ENCODE results near the gene CTTNBP2.

Gene CTTNBP2

DNA sequence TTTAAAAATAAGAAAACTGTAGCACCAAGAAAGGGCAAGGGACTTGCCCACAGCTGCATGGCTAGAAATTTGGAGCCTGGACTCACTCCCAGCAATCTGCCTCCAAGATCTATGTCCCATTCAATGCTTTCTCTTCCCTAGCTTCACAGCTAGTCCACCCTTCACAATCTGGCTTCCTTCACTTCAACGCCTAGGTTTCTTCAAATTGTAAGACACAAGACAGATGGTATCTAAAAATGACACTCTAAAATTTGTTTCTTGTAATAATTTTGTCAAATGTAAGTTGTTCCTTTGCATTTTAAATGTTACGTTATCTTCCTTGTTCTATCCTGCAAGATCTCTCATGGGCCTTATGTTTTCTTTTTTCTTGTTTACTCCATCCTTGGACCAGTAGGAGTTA, 48.6 kb downstream of the CTTNBP2 start:
- no peak for DNase-seq

GRCh38 chr7:117819558-117819957, 53.7 kb downstream of the CTTNBP2 start:
- no peak for DNase-seq

GRCh38 chr7:117818232-117818631, 55.0 kb downstream of the CTTNBP2 start:
- no peak for DNase-seq

GRCh38 chr7:117816727-117817126, 56.5 kb downstream of the CTTNBP2 start:
- no peak for DNase-seq

DNA sequence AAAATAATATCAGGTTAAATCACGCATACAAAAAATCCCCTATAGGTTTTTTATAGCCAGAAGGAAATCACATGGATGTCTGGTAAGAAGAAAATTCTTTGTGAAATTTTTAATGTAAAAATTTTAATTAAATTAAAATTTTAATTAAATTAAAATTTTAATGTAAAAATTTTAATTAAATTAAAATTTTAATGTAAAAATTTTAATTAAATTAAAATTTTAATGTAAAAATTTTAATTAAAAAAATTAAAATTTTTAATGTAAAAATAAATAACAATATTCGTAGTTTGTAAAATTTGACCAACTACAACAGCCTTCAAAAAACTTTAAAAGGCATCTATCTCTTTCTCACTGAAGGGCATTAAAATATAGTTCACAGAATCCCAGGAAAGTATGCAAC, 61.5 kb downstream of the CTTNBP2 start:
- DNase-seq = no peak

DNA sequence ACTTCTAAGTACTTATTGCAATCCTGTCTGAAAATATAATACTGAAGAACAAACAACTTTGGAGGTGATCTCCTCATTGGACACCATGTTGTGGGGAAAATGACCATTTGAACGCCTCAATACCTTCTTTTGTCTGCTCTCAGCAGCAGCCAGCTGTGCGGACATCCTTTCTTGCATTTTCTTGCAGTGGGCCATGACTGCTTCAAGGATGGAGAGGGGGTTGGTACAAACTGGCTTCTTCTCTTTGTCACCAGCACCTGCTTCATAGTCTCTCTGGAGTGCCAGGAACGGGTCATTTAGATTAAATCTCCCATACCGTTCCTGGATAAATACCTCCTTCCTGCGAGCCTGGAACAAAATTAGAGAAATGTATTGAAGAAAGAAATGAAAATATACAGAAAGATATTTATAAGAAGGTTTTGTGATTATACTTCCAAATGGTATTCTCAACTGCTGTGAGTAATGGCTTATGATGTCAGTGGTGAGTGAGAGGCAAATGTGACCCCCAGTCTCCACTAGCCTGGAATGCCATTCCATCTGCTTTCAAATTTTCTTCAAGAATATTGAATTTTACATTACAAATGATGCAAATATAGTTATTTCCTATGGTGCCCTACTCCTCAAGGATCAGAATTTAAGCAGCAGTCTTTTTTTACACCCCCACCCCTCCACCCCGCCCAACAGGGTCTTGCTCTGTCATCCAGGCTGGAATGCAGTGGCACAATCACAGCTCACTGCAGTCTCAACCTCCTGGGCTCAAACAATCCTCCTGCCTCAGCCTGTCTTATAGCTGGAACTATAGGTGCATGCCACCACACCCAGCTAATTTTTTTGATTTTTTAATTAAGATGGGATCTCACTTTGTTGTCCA, 62.4 kb downstream of the CTTNBP2 start:
- no peak for DNase-seq

GRCh38 chr7:117809958-117810357, 63.3 kb downstream of the CTTNBP2 start:
- no peak for DNase-seq

DNA sequence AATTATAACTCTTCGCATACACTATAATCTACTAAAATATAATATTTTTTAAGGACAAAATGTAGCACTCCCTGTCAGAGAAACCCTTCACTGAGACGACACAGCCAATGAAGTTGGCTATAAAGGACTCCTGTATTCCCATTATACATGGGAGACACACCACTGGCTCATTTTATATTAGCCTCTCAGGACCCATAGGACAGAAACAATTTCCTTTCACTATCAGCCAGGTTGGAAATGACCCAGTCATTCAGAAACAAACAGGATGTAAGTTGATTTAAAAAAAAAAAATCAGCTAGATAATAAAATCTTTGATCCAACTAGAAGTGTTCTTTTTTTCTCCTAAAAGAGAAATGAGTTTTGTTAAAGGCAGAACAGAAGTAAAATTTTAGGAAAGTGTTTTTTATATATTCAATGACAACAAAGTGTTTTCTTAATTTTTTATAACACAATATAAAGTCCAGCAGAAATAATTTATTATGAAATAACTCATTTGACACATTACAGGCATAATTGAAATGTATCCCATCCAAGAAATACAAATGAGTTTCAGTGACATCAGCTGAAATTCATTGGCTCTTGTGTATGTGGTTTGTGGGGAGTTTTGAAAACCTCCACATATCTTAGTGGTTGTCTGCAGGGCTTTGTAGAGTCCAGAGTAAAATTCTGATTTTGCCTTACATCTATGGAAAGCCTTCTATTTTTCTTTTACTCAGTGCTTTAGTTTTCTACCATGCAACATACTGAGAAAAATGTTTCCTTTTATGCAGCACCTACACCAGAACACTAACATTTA, 64.1 kb downstream of the CTTNBP2 start:
- no peak for DNase-seq

DNA sequence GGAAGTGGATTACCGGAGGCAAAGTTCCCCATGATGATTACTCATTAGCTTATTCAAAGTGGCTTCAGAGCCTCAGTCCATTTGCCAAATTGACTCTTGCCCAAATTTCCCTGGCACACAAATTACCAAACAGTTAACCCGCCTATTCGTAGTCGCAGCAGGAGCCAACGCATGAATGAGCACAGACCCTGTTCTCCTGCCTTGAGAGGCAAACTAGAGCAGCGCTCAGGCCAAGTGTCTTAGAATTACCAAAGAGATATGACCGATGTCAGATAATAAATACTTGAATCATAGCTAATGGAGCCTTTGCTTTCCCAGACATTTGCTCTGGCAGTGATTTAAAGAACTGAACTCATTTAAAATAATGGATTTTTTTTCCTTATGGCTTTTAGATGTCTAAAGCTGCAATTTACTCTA, 64.9 kb downstream of the CTTNBP2 start:
- DNase-seq = no peak

GRCh38 chr7:117807676-117808075, 65.6 kb downstream of the CTTNBP2 start:
- DNase-seq = no peak

GRCh38 chr7:117806011-117806410, 67.2 kb downstream of the CTTNBP2 start:
- DNase-seq = no peak

DNA sequence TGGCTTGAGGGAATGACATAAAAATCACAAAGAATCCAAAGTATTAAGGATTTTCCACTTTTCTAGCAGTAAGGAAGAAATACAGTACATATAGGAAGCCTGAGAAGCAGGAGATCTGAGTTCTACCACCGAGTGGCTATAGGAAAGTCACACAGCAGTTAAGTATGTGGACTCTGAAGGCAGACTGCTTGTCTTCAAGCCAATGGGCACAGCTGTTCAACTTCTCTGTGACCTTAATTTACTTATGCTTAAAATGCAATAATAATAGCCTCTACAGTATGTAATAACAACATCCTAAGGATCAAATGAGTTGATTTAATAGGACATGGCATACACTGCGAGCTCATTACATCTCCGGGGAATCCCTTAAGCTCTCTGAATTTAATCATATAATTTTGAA, 68.0 kb downstream of the CTTNBP2 start:
- DNase-seq = no peak

- DNase-seq = no peak
Observed at GRCh38 chr7:117803476-117803875, 69.8 kb downstream of the CTTNBP2 start.

DNA sequence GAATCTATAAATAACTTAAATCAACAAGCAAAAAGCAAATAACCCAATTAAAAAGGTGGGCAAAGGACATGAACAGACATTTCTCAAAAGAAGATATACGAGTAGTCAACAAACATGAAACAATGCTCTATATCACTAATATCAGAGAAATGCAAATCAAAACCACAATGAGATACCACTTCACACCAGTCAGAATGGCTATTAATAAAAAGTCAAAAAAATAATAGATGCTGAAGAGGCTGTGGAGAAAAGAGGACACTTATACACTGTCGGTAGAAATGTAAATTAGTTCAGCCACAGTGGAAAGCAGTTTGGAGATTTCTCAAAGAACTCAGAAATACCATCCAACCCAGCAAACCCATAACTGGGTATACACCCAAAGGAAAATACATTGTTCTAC, 70.6 kb downstream of the CTTNBP2 start:
- DNase-seq = no peak

GRCh38 chr7:117800841-117801240, 72.4 kb downstream of the CTTNBP2 start:
- no peak for DNase-seq

DNA sequence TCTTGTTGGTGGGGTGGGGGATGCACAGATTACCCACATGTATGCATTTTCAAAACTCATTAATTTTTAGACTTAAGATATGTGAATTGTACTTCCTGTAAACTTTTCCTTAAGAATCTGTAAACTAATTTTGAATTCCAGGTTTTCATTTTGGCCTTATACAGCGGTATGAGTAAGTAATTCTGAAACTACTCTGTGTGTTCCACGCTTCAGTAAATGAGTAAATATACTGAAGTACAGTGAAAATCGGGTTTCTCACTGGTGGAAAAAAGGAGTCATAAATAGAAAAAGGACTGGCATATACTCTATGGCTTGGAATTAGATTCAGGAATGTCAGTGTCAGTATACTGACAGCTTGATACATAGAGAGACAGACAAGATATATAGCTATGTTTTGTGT, 72.8 kb downstream of the CTTNBP2 start:
- DNase-seq = no peak

- no peak for DNase-seq
Observed at GRCh38 chr7:117796889-117797288, 76.4 kb downstream of the CTTNBP2 start.

DNA sequence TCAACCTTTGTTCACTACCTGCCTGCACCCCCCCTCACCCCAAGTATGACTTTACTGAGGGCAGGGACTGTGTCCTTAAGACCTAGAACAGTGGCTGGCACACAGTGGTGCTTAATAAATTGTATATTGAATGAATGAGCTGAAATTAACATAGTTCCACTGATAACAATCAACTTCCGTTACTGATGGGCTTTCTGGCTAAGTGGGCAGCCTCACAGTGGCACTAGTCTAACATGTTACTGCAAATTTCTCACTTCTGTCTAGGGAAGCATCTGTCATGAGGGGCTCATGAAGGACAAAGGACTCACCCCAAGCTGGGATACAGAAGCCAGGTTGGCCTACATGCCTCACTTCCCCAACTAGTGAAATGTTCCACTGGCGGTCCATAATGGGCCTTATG, 79.3 kb downstream of the CTTNBP2 start:
- DNase-seq = no peak

- DNase-seq = no peak
Observed at GRCh38 chr7:117793521-117793920, 79.7 kb downstream of the CTTNBP2 start.

DNA sequence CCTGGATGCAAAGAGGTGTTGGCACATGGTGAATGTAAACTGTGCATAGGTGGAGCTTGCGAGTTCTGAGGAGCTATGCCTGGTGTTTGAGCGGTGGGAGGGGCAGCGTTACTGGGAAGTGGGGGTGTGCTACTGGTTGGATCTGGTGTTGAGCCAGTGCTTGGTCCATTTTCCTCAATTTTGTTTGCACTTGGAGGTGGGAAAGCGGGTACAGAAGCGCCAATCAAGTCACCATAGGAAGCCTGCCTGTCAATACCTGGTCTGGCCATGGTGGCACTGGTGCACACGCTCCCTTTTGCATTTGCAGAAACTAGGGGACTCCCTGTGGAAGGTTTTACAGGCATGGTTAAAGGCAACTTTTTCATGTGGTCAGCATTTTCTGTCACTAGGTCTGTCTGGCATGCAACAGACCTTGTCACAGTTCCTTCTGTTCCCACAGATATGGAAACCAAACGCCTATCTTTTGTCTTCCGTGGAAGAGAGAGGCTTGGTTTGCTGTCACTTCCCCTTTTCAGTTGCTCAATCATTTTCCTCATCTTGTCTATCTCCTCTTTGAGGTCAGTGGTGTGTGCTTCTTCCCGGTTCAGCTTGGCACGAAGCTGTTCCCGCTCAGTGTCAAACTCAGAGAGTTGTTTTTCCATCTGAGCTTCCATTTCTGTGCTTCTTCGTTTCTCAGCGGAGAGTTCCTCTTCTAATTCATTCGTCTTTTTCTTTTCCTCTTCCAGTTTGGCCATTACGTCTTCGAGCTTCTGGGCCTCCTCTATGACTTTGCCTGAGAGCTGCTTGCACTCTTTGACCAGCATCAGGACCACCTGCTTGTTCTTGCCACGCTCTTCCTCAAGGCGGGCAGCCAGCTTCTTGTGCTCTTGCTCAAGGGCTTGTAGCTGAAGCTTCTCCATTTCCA, 81.1 kb downstream of the CTTNBP2 start:
- peak in 1 of 2 donors; percentile 5 for DNase-seq

DNA sequence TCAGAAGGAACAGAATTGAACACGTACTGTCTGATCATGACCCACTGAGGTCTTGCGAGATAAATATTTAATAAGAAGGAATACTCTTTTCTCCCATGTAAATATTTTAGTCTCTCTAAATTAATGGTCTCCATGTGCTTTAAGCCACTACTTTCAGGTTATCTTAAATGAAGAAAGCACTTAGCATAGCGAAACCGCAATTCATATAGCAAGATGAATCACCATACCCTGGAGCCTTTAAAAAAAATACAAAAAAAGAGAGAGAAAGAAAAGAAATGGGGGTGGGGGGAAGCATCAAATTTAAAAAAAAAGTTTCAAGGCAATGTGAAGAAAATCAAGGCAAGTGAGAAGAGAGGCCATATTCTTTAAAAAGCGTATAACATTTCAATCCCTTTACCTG, 82.5 kb downstream of the CTTNBP2 start:
- DNase-seq = no peak

GRCh38 chr7:117790251-117790650, 83.0 kb downstream of the CTTNBP2 start:
- no peak for DNase-seq

DNA sequence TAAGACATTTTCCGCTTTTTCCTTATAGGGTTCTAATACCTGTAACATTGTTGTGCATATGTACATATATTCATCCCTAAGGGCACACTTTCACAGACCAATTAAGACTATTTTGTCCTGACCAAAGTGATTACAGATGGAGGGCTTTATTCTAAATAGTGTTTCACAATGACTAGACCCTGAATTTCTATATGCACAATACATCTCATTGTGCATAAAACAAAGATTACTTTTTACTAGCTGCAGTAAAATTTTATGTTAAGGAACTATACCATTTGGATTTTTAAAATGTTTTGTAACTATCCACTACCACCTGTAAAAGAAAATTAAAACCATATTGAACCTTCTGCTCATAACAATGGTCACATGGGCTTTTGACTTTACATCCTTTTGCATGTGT, 87.8 kb downstream of the CTTNBP2 start:
- no peak for DNase-seq

All from CD4-positive, alpha-beta T cell treated with Interleukin-1 beta for 1 hour (primary cell).